ENCODE measurements around the gene PCBP3.

Gene PCBP3

DNA sequence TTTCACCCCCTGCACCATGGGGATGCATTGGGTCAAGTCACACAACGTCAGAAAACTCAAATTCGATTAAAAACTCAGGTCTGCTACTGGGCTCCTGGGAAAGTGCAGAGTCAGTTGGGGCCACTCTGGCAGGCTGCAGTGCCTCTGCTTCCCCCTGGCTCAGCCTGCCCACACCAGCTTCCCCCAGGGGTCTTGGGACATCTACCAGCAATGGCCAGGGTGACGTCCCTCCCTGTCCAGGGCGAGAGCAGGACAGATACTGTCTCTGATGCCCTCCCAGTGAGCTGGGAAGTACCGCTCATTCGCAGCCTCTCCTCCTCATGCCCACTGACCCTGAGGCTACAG, 231.9 kb downstream of the PCBP3 start:
- TF ChIP-seq EZH2 (IDR thresholded peaks at IDR 0.05; ENCODE audit: borderline replicate concordance, low read depth, low read length, severe bottlenecking), result no peak
- TF ChIP-seq, protein P1, sequence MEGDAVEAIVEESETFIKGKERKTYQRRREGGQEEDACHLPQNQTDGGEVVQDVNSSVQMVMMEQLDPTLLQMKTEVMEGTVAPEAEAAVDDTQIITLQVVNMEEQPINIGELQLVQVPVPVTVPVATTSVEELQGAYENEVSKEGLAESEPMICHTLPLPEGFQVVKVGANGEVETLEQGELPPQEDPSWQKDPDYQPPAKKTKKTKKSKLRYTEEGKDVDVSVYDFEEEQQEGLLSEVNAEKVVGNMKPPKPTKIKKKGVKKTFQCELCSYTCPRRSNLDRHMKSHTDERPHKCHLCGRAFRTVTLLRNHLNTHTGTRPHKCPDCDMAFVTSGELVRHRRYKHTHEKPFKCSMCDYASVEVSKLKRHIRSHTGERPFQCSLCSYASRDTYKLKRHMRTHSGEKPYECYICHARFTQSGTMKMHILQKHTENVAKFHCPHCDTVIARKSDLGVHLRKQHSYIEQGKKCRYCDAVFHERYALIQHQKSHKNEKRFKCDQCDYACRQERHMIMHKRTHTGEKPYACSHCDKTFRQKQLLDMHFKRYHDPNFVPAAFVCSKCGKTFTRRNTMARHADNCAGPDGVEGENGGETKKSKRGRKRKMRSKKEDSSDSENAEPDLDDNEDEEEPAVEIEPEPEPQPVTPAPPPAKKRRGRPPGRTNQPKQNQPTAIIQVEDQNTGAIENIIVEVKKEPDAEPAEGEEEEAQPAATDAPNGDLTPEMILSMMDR (IDR thresholded peaks at IDR 0.05; ENCODE audit: borderline replicate concordance, extremely low read depth, low read length, poor library complexity, severe bottlenecking), result no peak
- Histone ChIP-seq H3K4me1 (ENCODE audit: insufficient read depth, low read length) (no peaks in the 10 kb centered on the region), H3K9ac (ENCODE audit: low read depth, low read length) (no peak overlapping the region), H3K27ac (ENCODE audit: low read length) (no peak overlapping the region), H3K9me3 (ENCODE audit: insufficient read depth, low read length, severe bottlenecking) (no peaks in the 10 kb centered on the region), H3K36me3 (ENCODE audit: insufficient read depth, low read length) (no peaks in the 10 kb centered on the region), H3K4me2 (ENCODE audit: insufficient read depth, low read length) (no peak overlapping the region), H4K20me1 (ENCODE audit: insufficient read depth, low read length) (peaks cover 5% of the 10 kb centered on the region), H3K79me2 (ENCODE audit: insufficient read depth, low read length) (no peaks in the 10 kb centered on the region), H2AFZ (ENCODE audit: low read depth, low read length) (no peak overlapping the region), H3K4me3 (ENCODE audit: low read depth in 1 of 2, low read length in 2 of 2) (no peak overlapping the region), H3K27me3 (ENCODE audit: insufficient read depth, low read length, poor library complexity) (no peaks in the 10 kb centered on the region)
- ATAC-seq (ENCODE audit: insufficient read depth, low read depth) (no peak), DNase-seq (no peak)

DNA sequence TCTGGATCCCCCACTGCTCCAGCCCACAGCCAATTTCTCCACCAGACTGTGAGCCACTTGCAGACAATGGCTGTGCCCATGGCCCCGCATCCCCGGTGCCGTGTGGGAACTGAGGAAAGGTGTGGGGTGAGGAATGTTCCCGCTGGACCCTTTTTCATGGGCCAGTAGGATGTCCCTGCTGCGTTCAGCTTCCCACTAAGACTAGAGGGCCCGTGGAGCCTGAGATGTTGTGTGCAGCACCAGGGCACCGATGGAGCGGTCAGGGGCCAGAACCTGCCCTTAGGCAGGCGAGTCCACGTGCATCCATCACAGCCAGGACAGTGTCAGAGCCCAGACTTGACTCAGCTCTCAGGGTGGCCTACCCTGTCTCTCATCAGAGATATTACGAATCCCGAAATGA, 232.4 kb downstream of the PCBP3 start:
- no peak overlapping the region for H3K27ac ChIP-seq (ENCODE audit: low read length)
- H3K9ac ChIP-seq (ENCODE audit: low read depth, low read length), result no peak overlapping the region
- TF ChIP-seq, protein P1 (IDR thresholded peaks at IDR 0.05; ENCODE audit: borderline replicate concordance, extremely low read depth, low read length, poor library complexity, severe bottlenecking), result no peak

DNA sequence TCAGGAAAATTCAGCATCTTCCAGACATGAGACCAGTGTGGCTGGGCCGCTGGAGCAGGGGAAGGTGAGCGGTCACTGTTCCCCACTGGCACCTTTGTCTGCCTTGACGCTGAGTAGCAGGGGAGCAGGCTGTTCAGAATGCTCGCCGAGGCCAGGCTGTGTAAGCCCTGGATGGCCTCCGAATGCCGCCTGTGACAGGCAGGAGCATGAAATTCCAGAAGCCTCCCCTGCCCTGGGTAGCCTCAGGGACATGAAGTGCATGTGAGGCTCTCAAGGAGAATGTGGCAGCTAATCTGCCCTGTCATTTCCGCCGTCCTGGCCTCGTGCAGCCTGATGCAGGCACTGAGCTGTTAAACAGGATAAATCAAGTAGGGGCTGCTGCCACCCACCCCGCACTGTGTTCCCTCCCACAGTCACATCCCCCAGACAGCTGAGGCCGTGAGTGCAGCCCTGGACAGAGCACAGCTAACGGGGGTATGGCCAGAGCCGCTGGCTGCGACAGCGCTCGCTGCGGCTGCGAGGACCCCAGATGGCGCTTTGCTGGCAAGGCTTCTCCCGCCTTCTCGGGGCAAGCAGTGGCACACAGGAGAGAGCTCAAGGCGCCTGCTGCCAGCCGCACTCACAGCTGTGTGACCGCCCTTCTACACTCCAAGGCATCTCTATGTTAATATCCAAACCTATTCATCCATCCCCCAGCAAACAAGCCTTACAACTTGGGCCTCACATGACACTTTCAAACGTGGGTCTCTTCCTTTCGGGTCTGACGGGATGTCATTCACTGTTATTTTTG, 233.1 kb downstream of the PCBP3 start:
- no peak overlapping the region for H3K9ac ChIP-seq (ENCODE audit: low read depth, low read length)
- ATAC-seq (ENCODE audit: insufficient read depth, low read depth), result no peak
- peaks cover 8% of the 10 kb centered on the region for H4K20me1 ChIP-seq (ENCODE audit: insufficient read depth, low read length)
- no peaks in the 10 kb centered on the region for H3K79me2 ChIP-seq (ENCODE audit: insufficient read depth, low read length)
- H3K4me2 ChIP-seq (ENCODE audit: insufficient read depth, low read length), result no peak overlapping the region
- DNase-seq, result no peak
- TF ChIP-seq, protein P1 (IDR thresholded peaks at IDR 0.05; ENCODE audit: borderline replicate concordance, extremely low read depth, low read length, poor library complexity, severe bottlenecking), result no peak
- no peak for TF ChIP-seq EZH2 (IDR thresholded peaks at IDR 0.05; ENCODE audit: borderline replicate concordance, low read depth, low read length, severe bottlenecking)
- H2AFZ ChIP-seq (ENCODE audit: low read depth, low read length), result no peak overlapping the region
- no peaks in the 10 kb centered on the region for H3K4me1 ChIP-seq (ENCODE audit: insufficient read depth, low read length)
- H3K27ac ChIP-seq (ENCODE audit: low read length), result no peak overlapping the region
- no peak overlapping the region for H3K4me3 ChIP-seq (ENCODE audit: low read depth in 1 of 2, low read length in 2 of 2)
- H3K9me3 ChIP-seq (ENCODE audit: insufficient read depth, low read length, severe bottlenecking), result no peaks in the 10 kb centered on the region
- no peaks in the 10 kb centered on the region for H3K27me3 ChIP-seq (ENCODE audit: insufficient read depth, low read length, poor library complexity)
- no peaks in the 10 kb centered on the region for H3K36me3 ChIP-seq (ENCODE audit: insufficient read depth, low read length)

More for the DNA sequence above, 232.4 kb downstream of the PCBP3 start:
- Histone ChIP-seq H2AFZ (ENCODE audit: low read depth, low read length) (no peak overlapping the region), H3K36me3 (ENCODE audit: insufficient read depth, low read length) (no peaks in the 10 kb centered on the region), H3K4me1 (ENCODE audit: insufficient read depth, low read length) (no peaks in the 10 kb centered on the region), H3K9me3 (ENCODE audit: insufficient read depth, low read length, severe bottlenecking) (no peaks in the 10 kb centered on the region), H3K4me2 (ENCODE audit: insufficient read depth, low read length) (no peak overlapping the region), H3K27me3 (ENCODE audit: insufficient read depth, low read length, poor library complexity) (no peaks in the 10 kb centered on the region), H3K4me3 (ENCODE audit: low read depth in 1 of 2, low read length in 2 of 2) (no peak overlapping the region), H3K79me2 (ENCODE audit: insufficient read depth, low read length) (no peaks in the 10 kb centered on the region), H4K20me1 (ENCODE audit: insufficient read depth, low read length) (peaks cover 8% of the 10 kb centered on the region)
- ATAC-seq (ENCODE audit: insufficient read depth, low read depth) (no peak), DNase-seq (no peak)

DNA sequence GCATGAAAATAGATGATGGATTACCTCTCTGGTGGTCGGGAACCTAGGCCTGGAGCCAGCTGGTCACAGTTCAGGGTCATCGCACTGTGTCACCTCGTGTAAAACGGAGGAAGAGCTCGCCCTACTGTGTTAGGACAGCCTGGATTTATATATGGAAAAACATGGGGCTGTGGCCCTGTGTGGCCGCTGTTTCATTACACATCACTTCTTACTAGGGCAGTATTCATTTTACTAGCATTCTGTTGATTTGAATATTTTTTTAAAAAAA, 233.6 kb downstream of the PCBP3 start:
- Histone ChIP-seq H3K9me3 (ENCODE audit: insufficient read depth, low read length, severe bottlenecking) (no peaks in the 10 kb centered on the region), H3K27me3 (ENCODE audit: insufficient read depth, low read length, poor library complexity) (no peaks in the 10 kb centered on the region), H3K4me3 (ENCODE audit: low read depth in 1 of 2, low read length in 2 of 2) (no peak overlapping the region), H3K4me2 (ENCODE audit: insufficient read depth, low read length) (no peak overlapping the region), H3K27ac (ENCODE audit: low read length) (no peak overlapping the region), H2AFZ (ENCODE audit: low read depth, low read length) (no peak overlapping the region), H4K20me1 (ENCODE audit: insufficient read depth, low read length) (peaks cover 8% of the 10 kb centered on the region), H3K36me3 (ENCODE audit: insufficient read depth, low read length) (no peaks in the 10 kb centered on the region), H3K4me1 (ENCODE audit: insufficient read depth, low read length) (no peaks in the 10 kb centered on the region), H3K9ac (ENCODE audit: low read depth, low read length) (no peak overlapping the region), H3K79me2 (ENCODE audit: insufficient read depth, low read length) (no peaks in the 10 kb centered on the region)
- DNase-seq, result no peak
- no peak for ATAC-seq (ENCODE audit: insufficient read depth, low read depth)
- TF ChIP-seq EZH2 (IDR thresholded peaks at IDR 0.05; ENCODE audit: borderline replicate concordance, low read depth, low read length, severe bottlenecking), result no peak
- TF ChIP-seq, protein P1 (IDR thresholded peaks at IDR 0.05; ENCODE audit: borderline replicate concordance, extremely low read depth, low read length, poor library complexity, severe bottlenecking), result no peak
